Neural crest cell (in vitro differentiated cells): ENCODE results near the gene DNAJB1. TPM values are rescaled to one million over a fixed set of nuclear protein-coding genes. Genes with fewer than 3 reads are reported as not detected.

Experiments
- DNase-seq: peaks from one replicate; pipeline ENCODE4 v3.0.0; 2021; ENCODE audit warnings: low read depth, mixed read lengths, low spot score
- H3K27ac Mint-ChIP-seq: one replicate; pipeline ENCODE4 v1.8.0; 2021; ENCODE audit warnings: mild to moderate bottlenecking, mixed read lengths; ENCODE audit not compliant: unreplicated experiment
- H3K27me3 Mint-ChIP-seq: 2 replicates; pipeline ENCODE4 v1.8.0; 2021; ENCODE audit warnings: low read depth, mild to moderate bottlenecking, mixed read lengths
- H3K36me3 Mint-ChIP-seq: 2 replicates; pipeline ENCODE4 v1.8.0; 2021; ENCODE audit warnings: low read depth, mild to moderate bottlenecking, mixed read lengths
- H3K4me1 Mint-ChIP-seq: 2 replicates; pipeline ENCODE4 v1.8.0; 2021; ENCODE audit warnings: mixed read lengths
- H3K4me3 Mint-ChIP-seq: one replicate; pipeline ENCODE4 v1.8.0; 2021; ENCODE audit warnings: mild to moderate bottlenecking, mixed read lengths
- H3K9me3 Mint-ChIP-seq: 2 replicates; pipeline ENCODE4 v1.8.0; 2021; ENCODE audit warnings: mixed read lengths
- total RNA-seq: library from RNA; stranded (reverse); gene quantifications from 2 replicates; pipeline ENCODE4 v1.2.1, GENCODE V29; 2021
- TF ChIP-seq, protein P1 (sequence below): fragments of 200-600 bp; sonication (generic); conservative IDR thresholded peaks from 2 replicates; pipeline ENCODE4 v1.5.0; 2021; ENCODE audit warnings: antibody characterized with exemption, mild to moderate bottlenecking

The DNAJB1 gene
- total RNA-seq, 1 donor from 2014 or later, result 89.4 TPM

DNA sequence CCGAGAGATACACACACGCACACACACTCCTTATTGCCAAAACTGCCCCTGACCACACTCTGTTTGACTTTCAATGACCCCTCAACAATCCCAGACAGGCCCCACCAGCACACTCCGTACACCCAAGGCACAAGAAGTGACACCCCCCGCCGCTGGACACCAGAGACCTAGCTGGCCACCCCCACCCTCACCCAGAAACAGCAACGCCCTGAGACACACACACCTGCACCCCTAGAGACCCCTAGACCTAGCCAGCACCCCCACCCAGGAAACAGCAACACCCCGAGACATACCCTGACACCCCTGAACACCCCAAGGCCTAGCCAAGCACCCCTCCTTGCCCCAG is 41.9 kb downstream of the DNAJB1 start:
- Mint-ChIP-seq H3K36me3 (peaks cover 2% of the 10 kb centered on the region), H3K27ac (no peak overlapping the region), H3K9me3 (no peaks in the 10 kb centered on the region), H3K4me3 (peak overlapping the region; percentile 76), H3K4me1 (peaks cover 16% of the 10 kb centered on the region), H3K27me3 (peaks cover 9% of the 10 kb centered on the region)
- TF ChIP-seq, protein P1, sequence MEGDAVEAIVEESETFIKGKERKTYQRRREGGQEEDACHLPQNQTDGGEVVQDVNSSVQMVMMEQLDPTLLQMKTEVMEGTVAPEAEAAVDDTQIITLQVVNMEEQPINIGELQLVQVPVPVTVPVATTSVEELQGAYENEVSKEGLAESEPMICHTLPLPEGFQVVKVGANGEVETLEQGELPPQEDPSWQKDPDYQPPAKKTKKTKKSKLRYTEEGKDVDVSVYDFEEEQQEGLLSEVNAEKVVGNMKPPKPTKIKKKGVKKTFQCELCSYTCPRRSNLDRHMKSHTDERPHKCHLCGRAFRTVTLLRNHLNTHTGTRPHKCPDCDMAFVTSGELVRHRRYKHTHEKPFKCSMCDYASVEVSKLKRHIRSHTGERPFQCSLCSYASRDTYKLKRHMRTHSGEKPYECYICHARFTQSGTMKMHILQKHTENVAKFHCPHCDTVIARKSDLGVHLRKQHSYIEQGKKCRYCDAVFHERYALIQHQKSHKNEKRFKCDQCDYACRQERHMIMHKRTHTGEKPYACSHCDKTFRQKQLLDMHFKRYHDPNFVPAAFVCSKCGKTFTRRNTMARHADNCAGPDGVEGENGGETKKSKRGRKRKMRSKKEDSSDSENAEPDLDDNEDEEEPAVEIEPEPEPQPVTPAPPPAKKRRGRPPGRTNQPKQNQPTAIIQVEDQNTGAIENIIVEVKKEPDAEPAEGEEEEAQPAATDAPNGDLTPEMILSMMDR, result no peak
- no peak for DNase-seq

DNA sequence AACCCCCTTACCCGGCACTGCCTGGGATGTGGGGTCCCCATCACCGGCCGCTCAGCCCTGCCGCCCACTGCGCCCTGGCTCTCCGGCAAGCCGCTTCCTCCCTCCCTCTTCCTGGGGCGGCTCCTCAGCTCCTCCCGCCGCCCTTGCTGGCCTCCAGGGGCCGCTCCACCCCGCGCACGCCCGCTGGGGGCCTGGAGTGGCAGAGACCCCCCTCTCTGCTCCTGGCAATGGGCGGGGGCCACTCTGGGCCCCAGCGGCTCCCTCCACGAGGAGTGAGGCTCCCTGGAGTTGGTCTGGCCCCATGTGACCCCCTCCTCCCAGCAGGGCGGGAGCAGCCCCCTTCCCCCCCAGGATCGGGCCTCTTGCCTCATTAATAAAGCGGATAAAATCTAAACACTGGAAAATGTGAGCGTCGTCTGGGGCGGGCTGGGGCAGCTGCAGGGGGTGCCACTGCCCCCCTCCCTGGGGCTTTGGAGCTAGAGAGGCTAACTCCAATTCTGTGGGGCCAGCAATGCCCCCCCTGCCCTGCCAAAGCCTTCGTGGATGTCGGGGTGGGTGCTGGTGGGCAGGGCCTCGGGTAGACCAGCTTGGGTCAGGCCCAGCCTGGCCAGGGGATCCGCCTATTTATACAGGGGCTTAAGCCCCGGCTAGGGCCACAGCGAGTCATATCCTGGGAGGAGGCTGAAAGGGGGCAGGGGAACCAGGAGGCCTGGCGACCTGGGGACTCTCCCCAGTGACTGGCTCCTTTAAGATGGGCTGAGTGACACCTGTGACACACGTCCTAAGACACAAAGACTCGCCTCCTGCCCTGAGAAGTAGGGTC is 42.7 kb downstream of the DNAJB1 start, which contains the start of gene PTGER1:
Gene PTGER1, minus strand, starts transcription at position 104 of the 823 bp plus-strand sequence. CDS start 1,034 bp downstream, outside the sequence.
- Mint-ChIP-seq H3K36me3 (peaks cover 2% of the 10 kb centered on the region), H3K27ac (no peak within 1 kb of the TSS), H3K4me3 (peak within 1 kb of the TSS; percentile 44), H3K27me3 (peaks cover 9% of the 10 kb centered on the region), H3K9me3 (no peaks in the 10 kb centered on the region), H3K4me1 (peaks cover 16% of the 10 kb centered on the region)
- DNase-seq, result no peak
- TF ChIP-seq, protein P1, result peak; percentile 52

DNA sequence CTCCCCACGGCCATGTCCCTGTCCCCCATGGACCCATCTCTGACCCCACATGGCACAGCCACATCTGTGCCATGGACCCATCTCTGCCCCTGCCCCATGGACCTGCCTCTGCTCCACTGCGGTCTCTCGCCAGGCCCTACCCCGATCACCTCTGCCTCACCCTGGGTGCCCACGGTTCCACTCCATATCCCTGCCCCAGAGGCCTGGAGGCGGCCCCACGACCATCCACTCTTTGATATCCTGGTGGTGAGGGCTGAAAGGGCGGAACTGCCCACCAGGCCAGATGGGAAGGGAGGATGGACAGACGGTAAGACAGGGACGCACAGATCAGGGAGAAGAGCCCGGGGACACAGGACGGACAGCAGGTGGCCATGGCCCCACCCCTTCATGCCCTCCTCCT is 43.4 kb downstream of the DNAJB1 start:
- Mint-ChIP-seq H3K9me3 (no peaks in the 10 kb centered on the region), H3K4me1 (peaks cover 16% of the 10 kb centered on the region), H3K27me3 (peaks cover 9% of the 10 kb centered on the region), H3K27ac (no peak overlapping the region), H3K36me3 (peaks cover 2% of the 10 kb centered on the region), H3K4me3 (no peak overlapping the region)
- DNase-seq, result no peak
- TF ChIP-seq, protein P1, result no peak

DNA sequence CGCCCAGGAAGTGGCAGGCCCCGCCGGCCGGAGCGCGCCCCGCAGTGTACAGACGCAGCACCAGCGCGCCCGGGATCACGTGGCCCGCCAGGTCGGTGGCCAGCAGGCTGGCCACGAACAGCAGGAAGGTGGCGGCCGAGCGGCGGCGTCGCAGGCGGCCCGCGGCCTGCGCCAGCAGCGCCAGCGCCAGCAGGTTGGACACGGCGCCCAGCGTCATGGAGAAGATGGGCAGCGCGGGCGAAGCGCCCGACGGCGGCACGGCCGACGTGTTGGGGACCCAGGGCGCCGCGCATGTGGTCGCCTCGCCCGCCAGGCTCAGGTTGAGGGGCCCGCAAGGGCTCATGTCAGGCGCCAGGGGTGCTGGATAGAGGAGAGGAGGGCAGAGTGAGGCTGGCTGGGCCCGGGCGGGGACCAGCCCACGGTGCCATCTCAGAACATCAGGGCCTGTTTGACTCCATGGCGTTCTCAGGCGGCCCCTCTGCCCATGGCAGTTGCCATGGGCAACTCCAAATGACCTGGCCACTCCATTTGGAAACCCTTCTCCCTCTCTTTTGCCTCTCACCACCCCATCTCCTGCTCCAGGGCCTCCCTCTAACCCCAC is 44.1 kb downstream of the DNAJB1 start:
- Mint-ChIP-seq H3K27me3 (peaks cover 9% of the 10 kb centered on the region), H3K4me3 (no peak overlapping the region), H3K4me1 (peaks cover 16% of the 10 kb centered on the region)

DNA sequence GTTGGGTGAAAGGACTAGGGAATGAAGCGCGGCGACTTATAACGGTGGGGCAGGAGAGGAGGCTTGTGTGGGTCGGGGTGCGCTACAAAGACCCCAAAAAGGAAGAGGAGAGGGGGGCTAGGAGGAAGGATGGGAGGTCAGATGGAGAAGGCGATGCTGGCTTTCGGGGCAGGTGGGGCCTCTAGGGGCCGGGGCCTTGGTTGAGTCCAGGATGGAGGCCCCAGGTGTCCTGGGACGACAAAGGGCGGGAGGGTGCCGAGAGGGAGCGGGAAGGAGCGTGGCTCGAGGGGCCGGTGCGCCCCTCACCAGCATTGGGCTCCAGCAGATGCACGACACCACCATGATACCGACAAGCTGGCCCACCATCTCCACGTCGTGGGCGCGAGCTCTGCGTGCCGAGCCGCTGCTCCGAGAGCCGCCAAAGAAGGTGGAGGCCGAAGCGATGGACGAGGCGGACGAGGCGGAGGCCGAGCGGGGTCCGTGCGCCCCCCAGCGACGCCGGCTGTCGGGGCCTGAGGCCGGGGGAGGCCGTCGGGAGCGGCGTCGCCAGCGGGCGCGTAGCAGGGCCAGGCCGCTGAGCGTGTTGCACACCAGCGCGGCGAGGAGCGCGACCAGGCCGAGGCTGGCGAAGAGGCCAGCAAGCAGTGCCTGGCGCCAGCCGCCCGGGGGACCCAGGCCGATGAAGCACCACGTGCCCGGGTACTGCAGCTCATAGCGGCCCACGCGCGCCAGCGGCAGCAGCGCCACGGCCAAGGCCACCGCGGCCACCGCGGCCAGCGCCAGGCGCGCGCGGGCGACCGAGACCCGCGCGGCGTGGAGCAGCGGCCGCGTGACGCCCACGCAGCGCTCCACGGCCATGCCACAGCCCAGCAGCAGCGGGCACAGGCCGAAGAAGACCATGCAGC is 44.9 kb downstream of the DNAJB1 start:
- no peak overlapping the region for H3K4me3 Mint-ChIP-seq
- no peaks in the 10 kb centered on the region for H3K9me3 Mint-ChIP-seq
- H3K36me3 Mint-ChIP-seq, result peaks cover 2% of the 10 kb centered on the region
- peaks cover 9% of the 10 kb centered on the region for H3K27me3 Mint-ChIP-seq
- TF ChIP-seq, protein P1, result no peak
- no peak for DNase-seq
- H3K4me1 Mint-ChIP-seq, result peaks cover 16% of the 10 kb centered on the region
- no peak overlapping the region for H3K27ac Mint-ChIP-seq

More for the DNA sequence above, 44.1 kb downstream of the DNAJB1 start:
- H3K36me3 Mint-ChIP-seq, result peaks cover 2% of the 10 kb centered on the region
- no peak for DNase-seq
- TF ChIP-seq, protein P1, result no peak
- no peak overlapping the region for H3K27ac Mint-ChIP-seq
- H3K9me3 Mint-ChIP-seq, result no peaks in the 10 kb centered on the region
